ENCODE data around the gene TANC1.

TANC1 gene

DNA sequence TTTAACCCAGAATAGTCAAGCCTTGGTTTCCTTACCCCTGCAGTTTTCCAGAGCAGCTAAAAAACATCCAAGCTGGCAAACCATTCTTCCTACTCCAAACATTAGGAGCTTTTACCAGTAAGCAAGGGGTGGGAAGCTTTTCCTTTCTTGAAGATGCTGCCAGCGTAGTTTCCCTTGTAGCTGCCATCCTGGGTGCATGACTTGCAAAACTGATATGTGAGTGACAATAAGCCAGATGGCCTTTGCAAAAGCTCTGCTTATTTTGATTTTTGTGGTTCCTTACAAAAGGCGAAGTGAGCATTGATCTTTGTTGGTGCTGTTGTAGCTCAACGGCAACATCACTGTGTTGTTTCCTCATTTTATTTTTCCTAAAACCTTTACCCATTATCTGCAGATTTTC is 179.2 kb downstream of the TANC1 start:
- DNase-seq: no peak

DNA sequence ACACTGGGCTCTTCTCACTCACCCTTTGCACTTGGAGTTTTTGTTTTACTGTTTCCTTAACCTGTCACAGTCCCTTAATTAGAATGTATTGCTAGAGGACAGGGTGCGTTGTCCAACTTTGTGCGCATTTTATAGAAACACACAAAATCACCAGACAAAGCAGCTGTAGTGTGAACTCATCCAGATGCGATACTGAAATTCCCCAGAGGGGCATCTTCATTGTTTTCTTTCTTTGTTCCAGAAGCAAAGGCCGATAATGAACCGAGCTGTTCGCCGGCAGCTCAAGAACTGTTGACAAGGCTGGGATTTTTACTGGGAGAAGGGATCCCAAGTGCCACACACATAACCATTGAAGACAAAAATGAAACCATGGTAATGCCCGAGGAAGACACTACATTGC is 180.5 kb downstream of the TANC1 start:
- DNase-seq: no peak

DNA sequence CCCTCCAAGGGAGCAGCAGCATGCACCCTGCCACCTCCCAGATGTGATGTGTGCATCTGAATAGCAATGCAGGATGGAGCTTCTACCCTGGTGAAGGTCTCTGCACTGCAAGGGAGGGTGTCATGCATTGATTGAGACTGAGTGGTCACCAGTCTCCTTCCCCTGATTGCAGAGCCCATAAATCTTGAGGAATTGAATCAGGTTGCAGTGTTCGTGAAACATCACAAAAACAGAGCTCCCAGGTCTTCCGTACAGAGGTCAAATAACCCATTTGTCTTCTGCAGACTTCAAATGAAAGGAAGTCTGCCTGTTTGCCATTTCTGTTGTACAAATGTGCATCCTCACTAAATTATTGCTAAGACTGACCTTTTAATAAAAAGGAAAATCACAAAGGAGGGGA is 181.3 kb downstream of the TANC1 start:
- DNase-seq: no peak

DNA sequence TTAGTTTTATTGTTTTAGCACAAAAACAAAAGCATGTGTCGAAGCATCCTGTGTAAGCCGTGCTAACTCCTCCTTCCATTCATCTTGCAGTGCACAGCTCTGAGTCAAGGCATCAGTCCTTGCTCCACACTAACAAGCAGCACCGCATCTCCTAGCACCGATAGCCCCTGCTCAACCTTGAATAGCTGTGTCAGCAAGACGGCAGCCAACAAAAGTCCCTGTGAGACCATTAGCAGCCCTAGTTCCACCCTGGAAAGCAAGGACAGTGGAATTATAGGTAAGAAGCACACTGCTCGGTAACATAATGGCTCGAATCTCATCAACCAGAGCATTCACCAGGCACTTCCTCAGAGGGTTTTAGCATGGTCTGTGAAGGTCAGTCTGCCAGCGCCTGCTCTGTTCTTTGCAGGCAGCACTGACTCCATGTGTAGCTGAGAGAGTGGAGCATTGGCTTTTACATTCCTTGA is 181.9 kb downstream of the TANC1 start:
- no peak for DNase-seq

GRCh38 chr2:159151198-159152127 is 183.0 kb downstream of the TANC1 start:
- DNase-seq: no peak

- DNase-seq: no peak
These were observed 183.8 kb downstream of the TANC1 start for GRCh38 chr2:159152128-159152778.

GRCh38 chr2:159153063-159153462 is 184.6 kb downstream of the TANC1 start:
- DNase-seq: no peak

DNA sequence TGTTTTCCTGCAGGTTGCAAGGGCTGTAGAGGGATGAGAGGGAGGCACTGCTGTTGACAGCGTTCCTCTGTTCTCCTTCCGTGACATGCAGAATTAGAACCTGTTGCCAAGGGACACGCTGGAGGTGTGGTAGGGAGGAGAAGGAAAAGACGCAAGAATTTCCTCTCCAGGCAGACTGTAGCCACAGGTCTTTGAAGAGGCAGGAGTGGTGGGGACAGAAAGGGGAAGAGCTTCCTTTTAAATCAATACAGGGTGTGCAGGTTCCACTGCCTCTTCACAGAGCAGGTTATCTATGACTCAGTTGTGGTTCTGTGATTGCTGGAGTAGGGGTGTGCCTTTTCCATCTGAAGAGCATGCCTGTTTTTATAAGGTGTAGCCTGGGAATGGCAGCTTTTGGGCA is 185.0 kb downstream of the TANC1 start:
- DNase-seq: no peak

GRCh38 chr2:159153951-159154350 is 185.5 kb downstream of the TANC1 start:
- no peak for DNase-seq

DNA sequence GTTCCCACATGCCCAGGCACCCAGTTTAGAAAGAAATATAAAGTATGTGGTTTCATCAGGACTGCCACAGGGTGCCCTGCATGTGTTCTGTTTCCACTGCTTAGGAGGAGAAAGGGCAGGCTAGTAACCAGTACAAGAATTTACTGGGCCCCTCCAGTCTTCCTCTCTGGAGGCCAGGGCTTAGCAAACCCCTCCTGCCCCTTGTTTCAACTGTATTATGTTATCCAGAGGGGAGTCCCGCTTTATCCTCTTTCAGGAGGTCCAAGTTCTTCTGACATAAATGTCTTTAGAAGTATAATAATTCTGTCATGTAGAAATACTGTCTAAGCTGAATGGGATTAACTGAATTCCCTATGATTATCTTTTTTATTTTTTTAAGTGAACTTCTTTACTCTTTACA is 185.9 kb downstream of the TANC1 start:
- DNase-seq: no peak

GRCh38 chr2:159155320-159155719 is 186.9 kb downstream of the TANC1 start:
- no peak for DNase-seq

GRCh38 chr2:159155791-159156190 is 187.4 kb downstream of the TANC1 start:
- no peak for DNase-seq

DNA sequence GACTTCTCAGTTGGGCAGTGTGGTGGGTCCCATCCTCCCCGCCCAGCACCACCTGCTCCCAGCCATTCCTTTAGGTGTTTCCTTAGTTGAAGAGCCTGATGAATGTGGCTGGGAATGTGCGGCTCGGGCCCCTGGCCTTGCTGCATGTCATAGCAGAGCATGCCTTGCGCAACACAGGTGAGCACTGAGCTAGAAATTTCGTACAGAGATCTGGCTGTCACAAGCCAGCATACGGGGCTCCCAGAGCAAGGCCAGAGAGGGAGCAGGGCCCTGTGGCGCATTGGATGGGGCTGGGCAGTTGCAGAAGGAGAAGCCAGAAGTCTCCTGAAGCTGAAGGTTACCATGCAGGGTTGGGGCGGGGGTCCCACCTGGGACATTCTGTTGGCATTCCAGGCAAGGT is 188.4 kb downstream of the TANC1 start:
- DNase-seq: no peak

GRCh38 chr2:159157361-159158209 is 189.1 kb downstream of the TANC1 start:
- no peak for DNase-seq

DNA sequence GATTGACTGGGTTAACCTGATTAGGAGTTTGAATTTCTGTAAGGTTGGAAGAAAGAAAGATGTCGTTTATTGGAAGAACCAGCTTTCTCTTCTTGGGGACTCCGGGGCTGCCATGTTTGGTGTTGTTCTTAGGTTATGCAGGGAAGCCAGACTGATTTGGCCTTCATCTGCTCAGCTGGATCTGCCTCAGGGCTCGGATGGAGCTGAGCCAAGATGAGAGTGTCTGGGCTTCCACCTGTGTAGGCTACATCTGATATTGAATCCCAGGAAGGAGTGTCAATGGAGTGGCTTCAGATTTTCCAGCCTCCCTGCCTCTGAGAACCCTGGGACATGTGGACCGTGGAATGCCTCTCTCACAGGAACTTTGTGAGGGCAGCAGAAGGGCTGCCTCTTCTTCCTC is 192.0 kb downstream of the TANC1 start:
- DNase-seq: no peak

DNA sequence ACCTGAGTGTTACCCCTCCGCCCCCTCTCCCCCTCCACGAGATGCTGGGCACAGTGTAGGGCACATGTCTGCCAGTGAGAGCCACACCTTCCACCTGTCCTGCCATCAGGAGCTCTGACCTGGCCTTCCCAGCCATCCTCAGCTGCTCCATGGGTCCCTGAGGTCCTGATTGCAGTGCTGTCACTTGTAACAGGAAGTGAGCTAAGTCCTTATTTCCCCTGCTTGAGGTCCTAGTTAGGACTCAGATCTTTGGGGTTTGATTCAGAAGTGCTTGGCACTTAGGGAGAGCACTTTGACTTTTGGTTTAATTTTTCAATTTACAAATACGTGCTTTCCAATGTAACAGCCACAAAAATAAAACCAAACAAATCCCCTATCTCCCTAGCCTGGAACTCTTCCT is 192.5 kb downstream of the TANC1 start:
- no peak for DNase-seq

DNA sequence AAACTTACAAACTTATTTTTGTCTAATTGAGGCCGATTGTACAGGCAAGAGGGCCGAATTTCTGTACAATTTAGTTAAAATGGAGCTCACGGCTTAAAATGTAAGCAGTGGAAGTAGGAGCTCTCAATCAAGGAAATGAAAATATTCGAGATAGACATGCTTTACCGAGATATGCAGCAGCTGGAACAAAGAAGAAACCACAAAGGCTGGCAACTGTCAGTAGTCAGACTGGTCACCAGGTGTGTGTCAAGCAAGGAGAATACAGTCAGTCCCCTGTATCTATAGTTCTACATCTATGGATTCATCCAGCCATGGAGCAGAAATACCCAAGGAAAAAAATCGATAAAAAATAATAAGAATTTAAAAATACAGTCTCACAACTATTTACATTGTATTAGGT is 195.5 kb downstream of the TANC1 start:
- no peak for DNase-seq

GRCh38 chr2:159164457-159164911 is 196.0 kb downstream of the TANC1 start:
- DNase-seq: no peak

DNA sequence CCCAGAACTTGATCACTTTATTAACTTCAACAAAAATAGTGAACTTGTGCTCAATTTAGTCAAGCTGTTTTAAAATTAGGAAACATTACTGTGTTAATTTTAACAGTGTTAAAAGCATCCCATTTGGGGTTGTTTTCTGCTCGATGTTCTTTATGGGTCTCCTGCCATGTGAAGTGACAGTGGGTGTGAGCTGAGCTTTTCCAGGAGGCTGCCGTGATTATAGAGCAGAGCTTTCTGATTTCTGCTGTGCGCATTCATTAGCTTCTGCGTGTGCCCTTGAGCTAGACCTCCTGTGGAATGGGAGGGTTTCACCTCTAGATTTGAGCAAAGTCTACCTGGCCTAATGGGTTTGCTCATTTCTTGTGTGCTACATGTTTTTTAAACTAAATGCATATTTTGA is 196.6 kb downstream of the TANC1 start:
- DNase-seq: no peak

DNA sequence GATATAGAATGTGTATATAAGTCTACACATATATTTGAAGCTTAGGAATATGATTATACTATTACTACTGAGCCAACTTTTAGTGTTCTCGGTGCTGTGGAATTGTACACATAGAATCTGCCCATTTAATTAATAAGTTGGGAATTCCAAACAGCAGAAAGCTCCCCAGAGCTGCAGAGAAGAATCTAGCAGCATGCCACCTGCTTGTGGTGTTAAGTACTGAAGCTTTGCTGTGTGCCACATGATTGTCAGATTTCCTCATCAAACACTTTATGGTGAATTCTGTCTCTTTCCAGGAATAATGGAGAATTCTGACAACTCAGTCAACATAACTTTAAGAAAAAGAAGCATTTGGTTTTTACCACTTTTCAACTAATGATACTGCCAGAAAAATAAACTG is 200.3 kb downstream of the TANC1 start:
- DNase-seq: no peak

DNA sequence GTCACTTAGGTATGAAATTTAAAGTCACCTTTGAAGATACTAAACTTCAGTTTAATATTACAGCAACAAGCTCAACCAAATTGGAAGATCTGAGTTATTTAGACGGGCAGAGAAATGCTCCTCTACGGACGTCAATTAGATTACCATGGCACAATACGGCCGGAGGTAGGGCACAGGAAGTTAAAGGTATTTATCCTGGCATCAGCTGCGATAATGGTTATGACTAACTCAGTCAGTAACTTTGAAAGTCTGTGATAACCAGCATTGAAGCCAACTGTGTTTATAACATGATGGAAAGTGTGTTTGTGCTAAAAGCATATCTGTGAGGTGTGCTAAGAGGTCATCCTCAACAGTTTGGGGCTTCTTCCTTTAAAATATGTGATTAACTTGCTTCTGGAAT is 200.7 kb downstream of the TANC1 start:
- no peak for DNase-seq

- DNase-seq: no peak
These were observed 204.0 kb downstream of the TANC1 start for GRCh38 chr2:159172403-159172802.

GRCh38 chr2:159174759-159175158 is 206.3 kb downstream of the TANC1 start:
- no peak for DNase-seq
